ENCODE results near the gene LAMA1. TPM values are rescaled to one million over a fixed set of nuclear protein-coding genes. Genes with fewer than 3 reads are reported as not detected.

Gene LAMA1
- total and polyA plus RNA-seq, 2 experiments from 2014 or later = 11.4 to 36.8 TPM

- Histone ChIP-seq H3K36me3 (peaks cover 5% of the 10 kb centered on the region), H3K9me3 (ENCODE audit: low read depth) (no peaks in the 10 kb centered on the region)
- no peak for DNase-seq (ENCODE audit: low read depth in 1 of 2, low spot score in 1 of 2)
Measured at GRCh38 chr18:7032537-7032936, 85.1 kb downstream of the LAMA1 start.

DNA sequence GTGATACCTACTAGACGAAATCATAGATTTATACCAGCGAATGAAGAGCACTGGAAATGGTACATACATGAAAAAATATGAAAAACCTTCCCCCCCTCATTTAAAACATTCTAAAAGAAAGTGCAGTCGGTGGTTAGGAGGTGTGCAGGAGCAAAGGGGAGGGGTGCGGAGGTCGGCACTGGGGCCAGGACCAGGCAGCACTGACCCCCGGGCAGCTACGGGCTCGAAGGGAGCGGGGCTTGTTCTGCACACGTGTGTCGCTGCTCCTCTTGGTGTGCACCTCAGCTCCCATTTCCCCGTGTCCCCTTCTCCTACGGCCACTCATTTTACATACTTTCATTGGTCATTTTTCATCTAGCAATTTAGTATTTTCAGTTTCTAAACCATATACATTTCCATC lies 89.0 kb downstream of the LAMA1 start:
- no peaks in the 10 kb centered on the region for H3K27me3 ChIP-seq
- no peak overlapping the region for H3K27ac ChIP-seq
- H3K4me3 ChIP-seq = no peak overlapping the region
- no peaks in the 10 kb centered on the region for H3K4me1 ChIP-seq (ENCODE audit: low read depth)
- H3K9me3 ChIP-seq (ENCODE audit: low read depth) = no peaks in the 10 kb centered on the region
- peaks cover 5% of the 10 kb centered on the region for H3K36me3 ChIP-seq
- TF ChIP-seq CTCF (IDR thresholded peaks at IDR 0.05; ENCODE audit: low read depth, low read length) = no peak
- no peak for DNase-seq (ENCODE audit: low read depth in 1 of 2, low spot score in 1 of 2)

More at GRCh38 chr18:7032537-7032936, 85.1 kb downstream of the LAMA1 start:
- no peaks in the 10 kb centered on the region for H3K27me3 ChIP-seq
- no peak overlapping the region for H3K4me3 ChIP-seq
- H3K27ac ChIP-seq = no peak overlapping the region
- H3K4me1 ChIP-seq (ENCODE audit: low read depth) = peaks cover 4% of the 10 kb centered on the region
- no peak for TF ChIP-seq CTCF (IDR thresholded peaks at IDR 0.05; ENCODE audit: low read depth, low read length)

DNA sequence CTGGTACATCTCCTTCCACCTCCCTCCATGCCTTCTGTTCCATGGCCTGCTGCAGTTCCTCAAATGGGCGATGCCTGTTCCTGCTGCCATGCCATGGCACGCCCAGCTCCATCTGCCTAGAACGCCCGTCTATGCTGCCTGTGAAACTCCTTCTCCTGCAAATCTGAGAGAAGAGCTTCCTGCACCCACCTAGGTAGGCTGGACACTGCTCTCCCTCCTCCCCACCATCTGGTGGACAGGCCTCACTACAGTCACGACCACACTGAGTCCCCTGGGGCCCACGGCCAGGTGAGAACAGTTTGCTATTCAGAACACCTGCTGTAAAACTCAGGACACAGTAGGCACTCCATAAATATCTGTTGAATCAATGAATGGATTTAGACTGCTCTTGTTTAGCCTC lies 92.4 kb downstream of the LAMA1 start:
- no peak for DNase-seq (ENCODE audit: low read depth in 1 of 2, low spot score in 1 of 2)
- Histone ChIP-seq H3K9me3 (ENCODE audit: low read depth) (no peaks in the 10 kb centered on the region), H3K4me1 (ENCODE audit: low read depth) (no peaks in the 10 kb centered on the region), H3K4me3 (no peak overlapping the region), H3K27ac (no peak overlapping the region), H3K27me3 (no peaks in the 10 kb centered on the region), H3K36me3 (no peaks in the 10 kb centered on the region)
- TF ChIP-seq CTCF (IDR thresholded peaks at IDR 0.05; ENCODE audit: low read depth, low read length) = no peak

- Histone ChIP-seq H3K36me3 (no peaks in the 10 kb centered on the region), H3K4me3 (no peak overlapping the region), H3K9me3 (ENCODE audit: low read depth) (no peaks in the 10 kb centered on the region), H3K27ac (no peak overlapping the region), H3K27me3 (no peaks in the 10 kb centered on the region), H3K4me1 (ENCODE audit: low read depth) (no peaks in the 10 kb centered on the region)
- no peak for TF ChIP-seq CTCF (IDR thresholded peaks at IDR 0.05; ENCODE audit: low read depth, low read length)
- DNase-seq (ENCODE audit: low read depth in 1 of 2, low spot score in 1 of 2) = no peak
Measured at GRCh38 chr18:7023581-7023980, 94.0 kb downstream of the LAMA1 start.

- no peak overlapping the region for H3K27ac ChIP-seq
Measured at GRCh38 chr18:7023063-7023580, 94.5 kb downstream of the LAMA1 start.

More at GRCh38 chr18:7023063-7023580, 94.5 kb downstream of the LAMA1 start:
- no peak overlapping the region for H3K4me3 ChIP-seq
- no peak for TF ChIP-seq CTCF (IDR thresholded peaks at IDR 0.05; ENCODE audit: low read depth, low read length)
- no peak for DNase-seq (ENCODE audit: low read depth in 1 of 2, low spot score in 1 of 2)
- no peaks in the 10 kb centered on the region for H3K4me1 ChIP-seq (ENCODE audit: low read depth)
- H3K36me3 ChIP-seq = no peaks in the 10 kb centered on the region
- no peaks in the 10 kb centered on the region for H3K9me3 ChIP-seq (ENCODE audit: low read depth)
- no peaks in the 10 kb centered on the region for H3K27me3 ChIP-seq

Measured in cardiac muscle cell (in vitro differentiated cells and primary cell).